Stimulated activated effector memory CD8-positive, alpha-beta T cell treated with anti-CD3 and anti-CD28 coated beads, Interleukin-12 subunit alpha, Interleukin-12 subunit beta, amount 100 ng/mL, for 72 hours (primary cell): Measurements from ENCODE around the gene CYP26A1.

ENCODE experiments used
- ATAC-seq: fragments of 150-1000 bp; cut with Tn5 transposase; 2 replicates; pipeline ENCODE4 v1.10.0; 2021
- DNase-seq, 2 donors: peaks; one replicate each; pipeline ENCODE4 v3.0.0; 2021 to 2022; ENCODE audit warnings: low spot score in 2 of 2
- H3K27ac Mint-ChIP-seq: one replicate; pipeline ENCODE4 v1.8.0; 2022; ENCODE audit warnings: mild to moderate bottlenecking, mixed read lengths
- H3K36me3 Mint-ChIP-seq: one replicate; pipeline ENCODE4 v1.8.0; 2022; ENCODE audit warnings: mild to moderate bottlenecking, mixed read lengths
- H3K4me1 Mint-ChIP-seq: one replicate; pipeline ENCODE4 v1.8.0; 2022; ENCODE audit warnings: mixed read lengths
- H3K4me3 Mint-ChIP-seq: one replicate; pipeline ENCODE4 v1.8.0; 2022; ENCODE audit warnings: mild to moderate bottlenecking, mixed read lengths
- H3K9me3 Mint-ChIP-seq: one replicate; pipeline ENCODE4 v1.8.0; 2022; ENCODE audit warnings: mixed read lengths

CYP26A1 gene

DNA sequence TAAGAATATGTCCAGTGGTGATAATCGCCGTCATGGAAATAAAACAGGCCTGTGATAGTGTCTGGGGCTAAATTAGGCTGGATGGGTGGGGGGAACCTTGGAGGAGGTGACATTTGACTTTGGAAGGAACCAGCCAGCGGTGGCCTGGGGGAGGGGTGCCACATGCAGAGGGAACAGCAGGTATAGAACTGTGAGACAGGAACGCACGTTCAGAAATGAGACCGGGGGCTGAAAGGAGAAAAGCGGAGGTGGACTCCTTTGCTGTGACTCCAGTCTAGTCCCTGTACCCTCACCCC is 2.6 kb upstream of the CYP26A1 start:
- Mint-ChIP-seq H3K27ac (no peak overlapping the region), H3K9me3 (no peaks in the 10 kb centered on the region), H3K4me3 (peak overlapping the region; percentile 75), H3K36me3 (peaks cover 8% of the 10 kb centered on the region), H3K4me1 (peaks cover 47% of the 10 kb centered on the region)
- DNase-seq (peak in 1 of 2 donors; percentile 39), ATAC-seq (no peak)

DNA sequence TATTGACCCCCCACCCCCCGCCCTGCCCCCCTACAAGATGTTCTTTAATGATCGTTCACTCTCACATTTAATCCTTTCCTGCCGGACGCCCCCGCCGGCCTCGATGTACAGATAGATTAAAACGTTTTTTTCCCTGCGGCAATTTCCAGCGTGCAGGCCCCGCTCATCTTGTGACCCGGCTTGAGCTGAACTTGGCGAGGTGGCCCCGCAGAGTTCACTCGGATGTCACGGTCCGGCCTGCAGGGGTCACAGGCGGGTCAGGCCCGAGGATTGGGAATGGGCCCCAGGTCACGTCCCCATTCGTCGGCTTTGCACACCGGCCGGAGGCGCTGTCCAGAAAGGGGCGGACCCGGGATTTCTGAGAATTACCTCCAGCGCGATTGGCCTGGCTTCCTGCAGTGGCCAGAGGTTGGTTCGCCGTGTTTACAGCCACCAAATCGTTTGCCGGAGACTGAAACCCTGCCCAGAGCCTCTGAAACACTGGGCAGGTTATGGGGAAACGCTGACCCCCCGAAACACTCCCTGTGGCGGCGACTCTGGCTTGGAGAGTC is 1.9 kb upstream of the CYP26A1 start:
- H3K4me1 Mint-ChIP-seq: peaks cover 47% of the 10 kb centered on the region
- H3K36me3 Mint-ChIP-seq: peaks cover 8% of the 10 kb centered on the region
- H3K4me3 Mint-ChIP-seq: peak overlapping the region; percentile 75

DNA sequence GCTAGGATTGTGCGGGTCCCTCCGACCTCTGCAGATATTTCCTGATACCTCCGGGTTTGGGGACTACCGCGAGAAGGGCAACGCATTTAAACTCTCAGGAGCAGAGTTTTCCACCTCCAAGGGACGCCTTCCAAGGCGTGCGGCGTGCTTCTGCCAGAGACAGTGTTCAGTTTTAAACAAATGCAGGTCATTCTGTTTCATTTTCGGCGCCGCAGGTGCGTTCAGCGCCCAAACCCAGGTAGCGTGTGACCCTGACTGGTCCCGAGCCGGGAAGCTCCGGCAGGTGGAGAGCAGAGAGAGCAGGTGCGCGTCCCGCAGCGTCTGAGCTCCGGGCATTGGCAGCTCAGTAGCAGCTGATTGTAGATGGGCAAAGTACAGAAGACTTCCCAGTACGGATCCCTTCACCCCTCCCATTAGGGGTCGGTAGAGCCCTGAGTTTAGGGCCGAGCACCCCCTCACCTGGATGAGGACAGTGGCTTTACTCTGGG is 1.4 kb upstream of the CYP26A1 start:
- ATAC-seq (no peak), DNase-seq (peak in 1 of 2 donors; percentile 57)
- H3K4me1 Mint-ChIP-seq: peaks cover 47% of the 10 kb centered on the region
- H3K36me3 Mint-ChIP-seq: peaks cover 4% of the 10 kb centered on the region
- peak overlapping the region; percentile 75 for H3K4me3 Mint-ChIP-seq
- H3K9me3 Mint-ChIP-seq: no peaks in the 10 kb centered on the region
- H3K27ac Mint-ChIP-seq: no peak overlapping the region

More for the DNA sequence above, 1.9 kb upstream of the CYP26A1 start:
- no peaks in the 10 kb centered on the region for H3K9me3 Mint-ChIP-seq
- DNase-seq (peak in 1 of 2 donors; percentile 48), ATAC-seq (no peak)
- no peak overlapping the region for H3K27ac Mint-ChIP-seq

DNA sequence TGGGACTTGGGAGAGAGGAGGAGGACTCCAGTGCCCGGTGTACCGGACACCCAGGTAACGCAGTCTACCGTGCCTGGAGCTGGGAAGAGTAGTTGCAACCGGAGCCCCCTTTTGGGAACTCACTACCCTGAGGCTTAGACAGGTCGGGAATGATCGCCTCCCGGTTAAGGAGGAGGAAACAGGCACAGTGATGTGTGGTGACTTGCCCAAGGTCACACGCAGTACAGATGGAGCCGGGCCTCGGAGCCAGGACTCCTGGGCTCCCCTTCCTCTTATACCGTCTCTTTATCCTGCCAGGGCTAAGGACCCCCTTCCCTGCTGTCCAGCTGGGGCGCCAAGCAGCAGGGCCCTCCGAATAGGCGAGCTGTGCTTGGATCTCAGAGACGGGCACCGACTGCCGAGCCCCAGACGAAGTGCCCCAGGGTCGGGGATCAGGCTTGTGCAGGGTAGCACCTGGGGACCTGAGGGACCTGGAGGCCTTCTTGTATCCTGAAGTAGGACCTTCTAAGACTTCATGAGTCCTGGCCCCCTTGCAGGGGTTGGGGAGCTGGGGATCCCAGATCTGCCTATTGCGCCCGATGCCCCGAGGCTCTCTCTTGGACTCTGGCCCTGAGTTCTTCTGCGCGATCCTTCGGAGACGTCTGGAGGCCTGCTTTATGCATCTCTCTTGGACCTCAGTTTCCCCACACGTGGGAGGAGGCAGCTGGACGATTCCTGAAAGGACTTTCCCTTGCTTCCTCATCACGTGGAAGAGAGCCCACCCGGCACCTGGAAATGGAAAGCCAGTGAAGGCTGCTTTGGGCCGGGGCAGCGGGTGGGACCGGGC is 767 bp upstream of the CYP26A1 start:
- H3K4me1 Mint-ChIP-seq: peaks cover 47% of the 10 kb centered on the region
- no peak overlapping the region for H3K27ac Mint-ChIP-seq
- DNase-seq: peak in 1 of 2 donors; percentile 65
- ATAC-seq: peak; percentile 12
- H3K36me3 Mint-ChIP-seq: peaks cover 4% of the 10 kb centered on the region
- no peaks in the 10 kb centered on the region for H3K9me3 Mint-ChIP-seq
- H3K4me3 Mint-ChIP-seq: peak overlapping the region; percentile 75

DNA sequence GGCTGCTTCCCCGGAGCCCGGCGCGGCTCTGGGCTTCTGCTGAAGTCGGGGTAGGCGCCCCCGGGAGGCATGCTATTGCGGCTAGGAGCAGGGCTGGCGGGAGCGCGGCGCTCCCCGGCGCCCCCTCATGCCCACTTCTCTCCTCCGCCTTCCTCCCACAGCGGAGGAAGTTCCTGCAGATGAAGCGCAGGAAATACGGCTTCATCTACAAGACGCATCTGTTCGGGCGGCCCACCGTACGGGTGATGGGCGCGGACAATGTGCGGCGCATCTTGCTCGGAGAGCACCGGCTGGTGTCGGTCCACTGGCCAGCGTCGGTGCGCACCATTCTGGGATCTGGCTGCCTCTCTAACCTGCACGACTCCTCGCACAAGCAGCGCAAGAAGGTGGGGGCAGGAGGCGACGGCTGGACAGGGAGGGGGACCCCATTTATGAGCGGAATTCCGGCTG is 479 bp downstream of the CYP26A1 start:
- H3K4me1 Mint-ChIP-seq: peaks cover 40% of the 10 kb centered on the region
- peak overlapping the region; percentile 75 for H3K4me3 Mint-ChIP-seq
- ATAC-seq (no peak), DNase-seq (peak in 1 of 2 donors; percentile 59)
- no peaks in the 10 kb centered on the region for H3K9me3 Mint-ChIP-seq
- peaks cover 4% of the 10 kb centered on the region for H3K36me3 Mint-ChIP-seq
- H3K27ac Mint-ChIP-seq: no peak overlapping the region

DNA sequence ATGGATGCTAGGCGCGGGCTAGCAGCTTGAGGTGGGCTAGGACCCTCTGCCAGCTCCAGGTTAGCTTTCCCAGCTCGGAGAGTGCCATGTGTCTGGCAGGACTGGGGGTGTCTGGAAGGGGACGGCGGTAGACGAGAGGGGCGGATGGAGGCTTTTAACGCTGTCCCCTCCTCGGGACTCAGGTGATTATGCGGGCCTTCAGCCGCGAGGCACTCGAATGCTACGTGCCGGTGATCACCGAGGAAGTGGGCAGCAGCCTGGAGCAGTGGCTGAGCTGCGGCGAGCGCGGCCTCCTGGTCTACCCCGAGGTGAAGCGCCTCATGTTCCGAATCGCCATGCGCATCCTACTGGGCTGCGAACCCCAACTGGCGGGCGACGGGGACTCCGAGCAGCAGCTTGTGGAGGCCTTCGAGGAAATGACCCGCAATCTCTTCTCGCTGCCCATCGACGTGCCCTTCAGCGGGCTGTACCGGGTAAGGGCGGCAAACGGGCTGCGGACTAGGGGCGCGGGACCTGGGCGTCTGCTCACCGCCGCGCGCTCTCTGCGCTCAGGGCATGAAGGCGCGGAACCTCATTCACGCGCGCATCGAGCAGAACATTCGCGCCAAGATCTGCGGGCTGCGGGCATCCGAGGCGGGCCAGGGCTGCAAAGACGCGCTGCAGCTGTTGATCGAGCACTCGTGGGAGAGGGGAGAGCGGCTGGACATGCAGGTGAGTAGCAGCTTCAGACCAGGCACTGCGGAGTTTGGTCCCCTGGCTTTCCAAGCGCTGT is 1.1 kb downstream of the CYP26A1 start:
- Mint-ChIP-seq H3K36me3 (peaks cover 4% of the 10 kb centered on the region), H3K4me1 (peaks cover 40% of the 10 kb centered on the region), H3K27ac (no peak overlapping the region), H3K9me3 (no peaks in the 10 kb centered on the region), H3K4me3 (peak overlapping the region; percentile 75)
- ATAC-seq (no peak), DNase-seq (peak in 1 of 2 donors; percentile 50)

DNA sequence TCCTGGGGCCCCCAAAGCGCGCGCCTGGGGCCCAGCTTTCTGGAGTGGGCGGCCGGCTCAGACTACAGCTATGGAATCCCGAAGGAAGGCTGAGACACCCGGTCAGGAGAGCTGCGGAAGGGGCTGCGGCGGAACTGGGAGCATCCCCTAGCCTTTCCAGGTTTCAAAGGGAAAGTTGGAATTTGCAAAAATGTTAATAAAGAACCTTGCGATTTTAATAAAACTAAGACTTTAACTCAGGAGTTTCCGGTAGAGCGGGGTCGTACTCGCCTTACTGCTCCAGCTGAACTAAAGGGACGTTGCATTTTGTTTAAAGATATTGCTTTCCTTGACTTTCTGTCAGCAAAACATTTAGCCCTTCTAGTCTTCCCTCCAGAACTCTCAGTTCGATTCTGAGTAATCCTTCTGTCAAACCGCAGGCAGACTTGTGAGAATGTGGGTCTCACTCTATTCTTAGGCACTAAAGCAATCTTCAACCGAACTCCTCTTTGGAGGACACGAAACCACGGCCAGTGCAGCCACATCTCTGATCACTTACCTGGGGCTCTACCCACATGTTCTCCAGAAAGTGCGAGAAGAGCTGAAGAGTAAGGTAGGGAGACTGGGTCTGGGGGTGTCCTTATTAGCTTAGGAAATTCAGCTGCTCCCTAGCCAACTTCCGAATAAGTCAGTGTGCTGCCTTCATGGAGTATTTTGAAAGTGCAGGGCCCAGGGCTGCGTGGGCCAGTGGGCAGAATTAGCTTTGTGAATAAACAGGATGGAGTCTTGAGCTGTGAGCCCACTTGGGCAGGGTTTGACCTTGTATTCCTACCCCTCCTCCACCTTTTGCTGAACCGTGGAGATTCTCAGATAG is 1.9 kb downstream of the CYP26A1 start:
- peak; percentile 61 for ATAC-seq
- Mint-ChIP-seq H3K9me3 (no peaks in the 10 kb centered on the region), H3K4me3 (peak overlapping the region; percentile 75), H3K36me3 (peaks cover 4% of the 10 kb centered on the region), H3K4me1 (peaks cover 43% of the 10 kb centered on the region), H3K27ac (no peak overlapping the region)
- peak in 1 of 2 donors; percentile 50 for DNase-seq

DNA sequence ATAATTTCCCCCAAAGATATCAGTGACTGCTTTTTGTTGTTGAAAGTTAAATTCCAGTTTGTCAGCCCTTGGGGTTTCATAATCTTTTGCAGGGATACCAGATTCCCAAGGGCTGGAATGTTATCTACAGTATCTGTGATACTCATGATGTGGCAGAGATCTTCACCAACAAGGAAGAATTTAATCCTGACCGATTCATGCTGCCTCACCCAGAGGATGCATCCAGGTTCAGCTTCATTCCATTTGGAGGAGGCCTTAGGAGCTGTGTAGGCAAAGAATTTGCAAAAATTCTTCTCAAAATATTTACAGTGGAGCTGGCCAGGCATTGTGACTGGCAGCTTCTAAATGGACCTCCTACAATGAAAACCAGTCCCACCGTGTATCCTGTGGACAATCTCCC is 3.2 kb downstream of the CYP26A1 start:
- ATAC-seq (no peak), DNase-seq (peak in 1 of 2 donors; percentile 29)
- Mint-ChIP-seq H3K4me1 (peaks cover 31% of the 10 kb centered on the region), H3K36me3 (no peaks in the 10 kb centered on the region), H3K9me3 (no peaks in the 10 kb centered on the region), H3K4me3 (no peak overlapping the region), H3K27ac (no peak overlapping the region)

DNA sequence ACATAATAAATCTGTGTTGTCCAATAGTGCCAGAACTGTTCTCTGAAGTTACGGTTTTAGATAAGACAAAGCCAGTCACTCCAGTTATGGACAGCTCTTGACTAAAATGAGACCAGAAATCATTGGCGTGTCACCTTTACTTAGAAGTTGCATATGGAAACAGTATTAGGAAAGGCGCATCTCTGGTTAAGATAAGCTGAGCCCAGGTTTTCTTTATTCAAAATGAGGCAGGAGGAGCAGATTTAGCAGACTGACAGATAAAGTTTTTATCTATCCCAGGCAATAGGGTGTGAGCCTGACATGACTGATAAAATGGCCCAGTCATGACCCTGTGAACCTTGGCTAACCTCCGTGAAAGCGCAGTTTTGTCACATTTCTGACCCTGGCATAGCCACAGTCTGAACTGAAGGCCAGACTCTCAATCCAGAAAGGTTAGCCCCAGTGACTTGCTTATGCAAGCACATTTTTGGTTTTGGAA is 4.2 kb downstream of the CYP26A1 start:
- DNase-seq (peak in 1 of 2 donors; percentile 26), ATAC-seq (no peak)
- H3K27ac Mint-ChIP-seq: no peak overlapping the region
- H3K4me1 Mint-ChIP-seq: peaks cover 25% of the 10 kb centered on the region
- H3K9me3 Mint-ChIP-seq: no peaks in the 10 kb centered on the region
- no peaks in the 10 kb centered on the region for H3K36me3 Mint-ChIP-seq
- H3K4me3 Mint-ChIP-seq: no peak overlapping the region

DNA sequence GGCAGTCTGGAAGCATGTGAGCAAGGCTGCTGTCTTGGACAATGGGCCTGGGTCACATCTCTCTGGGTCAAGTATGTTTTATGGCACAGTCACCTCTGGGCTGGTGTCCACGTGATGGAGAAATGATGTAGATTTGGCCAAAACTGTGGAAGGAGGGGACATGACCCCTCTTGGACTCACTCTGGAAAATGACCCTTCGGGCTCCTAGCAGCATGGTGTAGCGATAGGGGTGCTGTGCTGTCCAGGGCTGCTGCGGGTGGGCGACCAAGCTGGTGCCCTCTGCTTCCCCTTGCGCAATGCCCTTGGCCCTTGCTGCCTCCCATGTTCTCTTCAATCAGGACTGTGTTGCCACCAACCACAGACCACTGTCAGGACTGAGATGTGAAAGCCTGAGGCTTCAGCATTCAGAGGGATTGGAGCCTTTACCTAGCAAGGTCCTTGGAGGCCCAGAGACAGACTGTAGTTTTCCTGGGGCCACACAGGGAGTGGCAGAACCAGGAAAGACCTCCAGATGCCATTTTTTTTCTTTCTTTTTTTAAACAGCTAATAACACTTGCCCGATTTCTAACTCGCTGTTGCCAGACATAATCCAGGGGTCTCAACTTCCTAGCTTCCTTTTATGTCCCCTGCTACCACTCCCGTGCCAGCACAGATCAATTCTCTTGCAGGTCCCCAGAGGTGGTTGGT is 6.1 kb downstream of the CYP26A1 start:
- peaks cover 16% of the 10 kb centered on the region for H3K4me1 Mint-ChIP-seq
- no peaks in the 10 kb centered on the region for H3K9me3 Mint-ChIP-seq
- H3K4me3 Mint-ChIP-seq: peak overlapping the region; percentile 30
- DNase-seq (no peak), ATAC-seq (no peak)
- no peak overlapping the region for H3K27ac Mint-ChIP-seq
- H3K36me3 Mint-ChIP-seq: no peaks in the 10 kb centered on the region

DNA sequence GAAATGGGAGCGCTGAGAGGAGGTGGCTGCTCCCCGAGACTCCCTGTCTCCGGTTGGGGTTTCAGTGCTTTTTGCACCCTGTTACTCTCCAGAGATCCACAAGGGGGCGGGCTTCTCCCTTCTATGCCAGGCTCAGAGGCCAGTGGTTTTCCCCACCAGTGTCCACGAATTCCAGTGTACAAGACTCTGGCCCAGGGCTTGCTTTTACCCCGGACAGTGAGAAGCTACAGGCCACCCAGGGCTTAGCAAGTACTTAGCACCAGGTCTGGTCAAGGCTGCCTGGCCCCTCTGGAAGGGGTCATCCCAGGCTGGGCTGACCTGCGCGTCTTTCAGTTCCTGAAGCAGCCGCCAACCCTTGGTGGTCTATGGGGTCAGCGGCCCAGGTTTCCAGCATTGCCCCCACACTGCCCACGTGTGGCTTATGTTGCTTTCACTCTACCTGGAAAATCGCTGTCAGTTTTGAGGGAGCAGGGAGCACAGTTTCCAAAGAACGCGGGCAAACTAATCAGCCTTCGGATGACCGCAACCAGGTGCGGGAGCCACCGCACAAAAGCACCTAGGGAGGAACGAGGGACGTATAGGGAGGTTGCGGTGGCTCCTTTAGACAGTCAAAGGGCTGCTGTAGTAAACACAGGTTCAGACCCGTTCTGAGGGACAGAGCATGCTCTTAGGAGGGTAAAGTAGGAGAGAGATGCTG is 6.8 kb downstream of the CYP26A1 start:
- Mint-ChIP-seq H3K9me3 (no peaks in the 10 kb centered on the region), H3K4me1 (peaks cover 11% of the 10 kb centered on the region), H3K4me3 (peak overlapping the region; percentile 30), H3K36me3 (no peaks in the 10 kb centered on the region), H3K27ac (no peak overlapping the region)
- DNase-seq: peak in 1 of 2 donors; percentile 73
- peak; percentile 65 for ATAC-seq

DNA sequence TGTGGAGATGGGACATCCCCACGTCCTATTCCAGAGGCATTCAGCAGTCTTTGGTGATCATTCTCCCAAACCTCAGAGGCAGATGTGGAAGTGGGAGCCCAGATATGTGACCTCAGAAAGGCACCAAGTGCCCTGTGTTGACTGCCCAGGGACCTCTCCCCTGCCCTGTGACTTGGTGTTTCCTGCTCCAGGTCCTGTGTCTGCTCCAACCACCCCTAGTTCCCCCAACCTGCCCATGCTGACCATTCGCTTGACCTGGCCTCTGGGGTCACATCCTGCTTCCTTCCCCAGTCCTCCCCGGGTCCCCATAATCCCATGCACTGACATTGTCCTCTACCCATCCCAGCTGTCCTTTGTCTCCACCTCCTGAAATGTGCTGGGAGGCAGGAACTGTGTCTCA is 7.6 kb downstream of the CYP26A1 start:
- ATAC-seq (no peak), DNase-seq (peak in 1 of 2 donors; percentile 34)
- Mint-ChIP-seq H3K27ac (no peak overlapping the region), H3K9me3 (no peaks in the 10 kb centered on the region), H3K4me3 (no peak overlapping the region), H3K36me3 (no peaks in the 10 kb centered on the region), H3K4me1 (peaks cover 6% of the 10 kb centered on the region)

DNA sequence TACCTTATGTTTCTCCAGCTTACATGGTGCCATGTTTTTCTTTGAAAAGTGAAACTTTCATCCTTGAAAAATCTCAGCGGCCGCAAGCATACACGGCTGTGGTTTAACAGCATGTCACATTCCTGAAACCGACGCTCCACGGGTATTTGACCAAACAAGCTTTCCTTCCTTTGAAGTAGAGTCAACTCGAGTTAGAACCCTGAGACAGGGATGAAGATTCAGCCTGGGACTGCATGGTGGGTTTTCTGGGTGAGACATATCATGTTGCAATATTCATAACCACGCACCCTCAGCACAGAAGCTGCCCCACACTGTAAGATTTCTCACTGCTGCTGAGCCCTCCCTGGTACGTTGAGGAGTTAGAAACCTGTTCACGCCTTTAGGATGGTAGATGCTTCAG is 8.1 kb downstream of the CYP26A1 start:
- no peak overlapping the region for H3K27ac Mint-ChIP-seq
- ATAC-seq: no peak
- H3K4me3 Mint-ChIP-seq: no peak overlapping the region
- peaks cover 6% of the 10 kb centered on the region for H3K4me1 Mint-ChIP-seq
- no peaks in the 10 kb centered on the region for H3K36me3 Mint-ChIP-seq
- no peaks in the 10 kb centered on the region for H3K9me3 Mint-ChIP-seq
- peak in 1 of 2 donors; percentile 40 for DNase-seq
